Measurements from ENCODE around the gene DKK3.

DKK3 gene

DNA sequence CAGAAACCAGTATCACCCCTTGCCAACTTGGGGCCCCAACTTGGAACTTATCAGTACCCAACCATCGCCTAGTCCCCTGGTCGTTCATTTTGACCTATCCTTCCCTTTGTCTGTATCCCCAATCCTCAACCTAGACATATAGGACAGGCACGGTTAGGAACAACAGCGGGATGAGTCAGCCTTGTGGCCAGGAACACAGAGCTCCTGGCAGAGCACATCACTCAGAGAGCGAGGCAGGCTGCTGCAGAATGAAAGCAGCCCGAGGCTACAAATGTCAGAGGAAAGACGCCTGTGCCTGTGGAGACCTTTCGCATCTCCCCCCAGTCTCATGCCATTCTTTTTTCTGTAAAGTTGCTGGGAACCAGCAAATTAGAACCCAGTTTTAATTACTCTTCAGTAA is 14.6 kb downstream of the DKK3 start:
- H3F3A ChIP-seq (ENCODE audit: insufficient read depth), result no peaks in the 10 kb centered on the region
- H3K4me2 ChIP-seq (ENCODE audit: low read depth, low read length, poor library complexity, severe bottlenecking), result no peak overlapping the region

DNA sequence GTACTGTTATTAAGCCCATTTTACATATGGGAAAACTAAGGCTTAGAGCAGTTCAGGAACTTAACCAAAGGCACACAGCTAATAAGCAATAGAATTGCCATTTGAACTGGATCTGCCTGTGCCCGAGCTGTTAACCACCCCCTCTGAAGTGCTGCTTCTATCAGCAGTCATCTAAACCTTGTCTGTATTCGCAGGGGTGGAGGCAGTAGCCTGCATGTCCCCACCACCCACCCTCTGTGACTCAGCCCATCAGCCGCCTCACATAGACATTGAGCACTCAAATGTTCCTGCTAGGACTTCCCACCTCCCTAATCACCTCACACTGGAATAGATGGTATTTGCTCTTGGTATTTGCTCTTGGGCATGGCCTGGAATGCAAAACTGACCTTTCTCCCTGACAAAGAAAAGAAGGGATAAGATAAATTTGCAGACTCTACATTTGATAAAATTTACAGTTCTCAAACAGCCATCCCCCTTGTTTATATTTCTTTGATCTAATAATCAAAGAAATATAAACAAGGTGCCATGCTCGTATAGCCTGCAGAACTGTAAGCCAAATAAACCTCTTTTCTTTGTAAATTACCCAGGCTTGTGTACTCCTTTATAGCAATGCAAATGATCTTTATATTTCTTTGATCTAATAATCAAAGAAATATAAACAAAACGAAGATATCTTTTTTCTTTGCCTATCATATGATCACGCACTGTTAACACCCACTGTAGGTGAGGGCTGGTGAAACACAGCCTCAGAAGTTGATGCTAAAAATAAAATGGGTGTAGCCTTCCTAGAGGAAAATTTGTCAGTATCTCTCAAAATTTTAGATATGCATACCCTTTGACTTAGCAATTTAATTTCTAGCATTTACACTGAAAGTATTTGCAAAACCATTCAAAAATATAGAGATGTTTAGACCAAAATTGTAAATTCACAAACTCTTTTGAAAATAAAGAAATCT is 15.9 kb downstream of the DKK3 start:
- Histone ChIP-seq H3K36me3 (ENCODE audit: low read length) (no peaks in the 10 kb centered on the region), H3K79me2 (ENCODE audit: insufficient read depth, low read length) (no peaks in the 10 kb centered on the region), H3K9ac (ENCODE audit: low read length) (no peak overlapping the region), H3K4me2 (ENCODE audit: low read depth, low read length, poor library complexity, severe bottlenecking) (no peak overlapping the region), H3F3A (ENCODE audit: insufficient read depth) (no peaks in the 10 kb centered on the region), H3K4me3 (ENCODE audit: insufficient read depth, low read length, poor library complexity, severe bottlenecking) (no peak overlapping the region), H3K9me2 (replicated peaks; ENCODE audit: insufficient read depth, low read length) (no peaks in the 10 kb centered on the region), H4K20me1 (ENCODE audit: low read depth, low read length) (no peaks in the 10 kb centered on the region), H3K27ac (ENCODE audit: low read depth, low read length) (no peak overlapping the region), H3K27me3 (ENCODE audit: low read length) (no peaks in the 10 kb centered on the region), H3K9me3 (ENCODE audit: insufficient read depth, low read length) (no peaks in the 10 kb centered on the region), H2AFZ (ENCODE audit: low read depth, low read length, severe bottlenecking) (no peak overlapping the region)
- TF ChIP-seq, protein P1, sequence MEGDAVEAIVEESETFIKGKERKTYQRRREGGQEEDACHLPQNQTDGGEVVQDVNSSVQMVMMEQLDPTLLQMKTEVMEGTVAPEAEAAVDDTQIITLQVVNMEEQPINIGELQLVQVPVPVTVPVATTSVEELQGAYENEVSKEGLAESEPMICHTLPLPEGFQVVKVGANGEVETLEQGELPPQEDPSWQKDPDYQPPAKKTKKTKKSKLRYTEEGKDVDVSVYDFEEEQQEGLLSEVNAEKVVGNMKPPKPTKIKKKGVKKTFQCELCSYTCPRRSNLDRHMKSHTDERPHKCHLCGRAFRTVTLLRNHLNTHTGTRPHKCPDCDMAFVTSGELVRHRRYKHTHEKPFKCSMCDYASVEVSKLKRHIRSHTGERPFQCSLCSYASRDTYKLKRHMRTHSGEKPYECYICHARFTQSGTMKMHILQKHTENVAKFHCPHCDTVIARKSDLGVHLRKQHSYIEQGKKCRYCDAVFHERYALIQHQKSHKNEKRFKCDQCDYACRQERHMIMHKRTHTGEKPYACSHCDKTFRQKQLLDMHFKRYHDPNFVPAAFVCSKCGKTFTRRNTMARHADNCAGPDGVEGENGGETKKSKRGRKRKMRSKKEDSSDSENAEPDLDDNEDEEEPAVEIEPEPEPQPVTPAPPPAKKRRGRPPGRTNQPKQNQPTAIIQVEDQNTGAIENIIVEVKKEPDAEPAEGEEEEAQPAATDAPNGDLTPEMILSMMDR (IDR thresholded peaks at IDR 0.05; ENCODE audit: insufficient read depth, low read length, poor library complexity, severe bottlenecking), result no peak

More for the DNA sequence above, 14.6 kb downstream of the DKK3 start:
- no peak overlapping the region for H3K27ac ChIP-seq (ENCODE audit: low read depth, low read length)
- H3K79me2 ChIP-seq (ENCODE audit: insufficient read depth, low read length), result no peaks in the 10 kb centered on the region
- H3K27me3 ChIP-seq (ENCODE audit: low read length), result no peaks in the 10 kb centered on the region
- H3K9me3 ChIP-seq (ENCODE audit: insufficient read depth, low read length), result no peaks in the 10 kb centered on the region
- H3K4me3 ChIP-seq (ENCODE audit: insufficient read depth, low read length, poor library complexity, severe bottlenecking), result no peak overlapping the region
- no peaks in the 10 kb centered on the region for H3K36me3 ChIP-seq (ENCODE audit: low read length)
- H3K9me2 ChIP-seq (replicated peaks; ENCODE audit: insufficient read depth, low read length), result no peaks in the 10 kb centered on the region
- H2AFZ ChIP-seq (ENCODE audit: low read depth, low read length, severe bottlenecking), result no peak overlapping the region
- TF ChIP-seq, protein P1 (IDR thresholded peaks at IDR 0.05; ENCODE audit: insufficient read depth, low read length, poor library complexity, severe bottlenecking), result no peak
- no peak overlapping the region for H3K9ac ChIP-seq (ENCODE audit: low read length)
- no peaks in the 10 kb centered on the region for H4K20me1 ChIP-seq (ENCODE audit: low read depth, low read length)

DNA sequence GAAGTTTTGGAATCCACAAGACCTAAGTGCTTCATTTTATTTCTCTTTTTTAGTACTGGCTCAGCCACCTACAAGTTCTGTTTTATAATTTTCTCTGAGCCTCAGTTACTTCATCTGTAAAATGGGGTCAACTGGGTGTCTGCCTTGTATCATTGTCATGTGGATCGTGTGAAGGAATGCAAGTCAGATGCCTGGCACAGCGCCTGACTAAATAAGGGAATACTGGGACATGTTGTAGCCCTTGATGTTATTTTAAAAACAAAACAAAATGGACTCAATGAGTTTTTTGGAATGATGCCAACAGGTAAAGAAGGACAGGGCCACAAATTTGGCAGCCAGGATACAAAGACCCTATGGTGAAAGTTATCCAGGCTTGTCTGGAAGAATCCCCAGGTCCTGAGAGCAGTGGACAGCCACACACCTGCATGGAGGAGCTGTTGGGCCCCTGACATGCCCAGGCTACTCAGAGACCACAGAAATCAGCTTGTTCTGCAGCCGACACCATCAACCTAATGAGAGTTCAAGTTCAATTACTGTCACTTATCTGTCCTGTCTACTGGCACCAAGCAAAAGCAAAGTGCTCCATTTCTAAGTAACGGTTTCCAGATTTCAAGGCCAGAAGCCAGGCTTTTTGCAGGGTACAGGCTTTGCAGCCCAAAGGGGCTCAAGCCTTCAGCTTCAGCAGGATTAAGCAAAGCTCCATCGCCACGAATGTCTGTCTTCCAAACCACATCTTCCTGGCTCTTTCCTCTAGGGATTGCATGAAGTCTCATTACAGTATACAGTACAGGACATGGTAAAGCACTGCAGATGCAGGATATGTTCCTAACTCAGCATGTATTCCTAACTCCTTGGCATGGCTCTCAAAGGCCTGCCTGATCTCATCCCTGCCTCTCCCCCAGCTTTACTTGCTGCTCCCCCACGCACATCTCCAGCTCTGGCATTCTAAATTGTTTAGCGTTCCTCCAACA is 18.4 kb downstream of the DKK3 start:
- Histone ChIP-seq H3K4me2 (ENCODE audit: low read depth, low read length, poor library complexity, severe bottlenecking) (no peak overlapping the region), H3F3A (ENCODE audit: insufficient read depth) (no peaks in the 10 kb centered on the region)

More for the DNA sequence above, 18.4 kb downstream of the DKK3 start:
- H3K9me3 ChIP-seq (ENCODE audit: insufficient read depth, low read length), result no peaks in the 10 kb centered on the region
- no peak overlapping the region for H3K27ac ChIP-seq (ENCODE audit: low read depth, low read length)
- no peak overlapping the region for H2AFZ ChIP-seq (ENCODE audit: low read depth, low read length, severe bottlenecking)
- TF ChIP-seq, protein P1 (IDR thresholded peaks at IDR 0.05; ENCODE audit: insufficient read depth, low read length, poor library complexity, severe bottlenecking), result no peak
- no peak for TF ChIP-seq EZH2phosphoT487 (conservative IDR thresholded peaks at IDR 0.05; ENCODE audit: low read length)
- no peaks in the 10 kb centered on the region for H3K27me3 ChIP-seq (ENCODE audit: low read length)
- no peak overlapping the region for H3K9ac ChIP-seq (ENCODE audit: low read length)
- no peak overlapping the region for H3K4me3 ChIP-seq (ENCODE audit: insufficient read depth, low read length, poor library complexity, severe bottlenecking)
- H3K79me2 ChIP-seq (ENCODE audit: insufficient read depth, low read length), result no peaks in the 10 kb centered on the region
- no peaks in the 10 kb centered on the region for H3K9me2 ChIP-seq (replicated peaks; ENCODE audit: insufficient read depth, low read length)
- no peaks in the 10 kb centered on the region for H4K20me1 ChIP-seq (ENCODE audit: low read depth, low read length)
- no peaks in the 10 kb centered on the region for H3K36me3 ChIP-seq (ENCODE audit: low read length)
